CD14-positive monocyte (primary cell): Measurements from ENCODE around the gene TBC1D22A. TPM values are rescaled to one million over a fixed set of nuclear protein-coding genes. Genes with fewer than 3 reads are reported as not detected.

Experiments
- DNase-seq, 3 donors: peaks; one replicate each; pipeline ENCODE4 v3.0.0-alpha.2; 2011 to 2022
- H2AFZ ChIP-seq: 2 replicates; pipeline ENCODE4 v1.6.0; 2012; ENCODE audit warnings: mild to moderate bottlenecking, low read depth, low read length, inconsistent platforms; ENCODE audit not compliant: insufficient read depth, poor library complexity, severe bottlenecking
- H3K27ac ChIP-seq, 2 donors: 1 replicate in 1 of 2; 2 replicates in 1 of 2; pipeline ENCODE4 v1.5.1; 2012 to 2013; ENCODE audit warnings: low read length in 2 of 2, control low read depth in 1 of 2, inconsistent platforms in 1 of 2, low read depth in 1 of 2, mild to moderate bottlenecking in 1 of 2
- H3K27me3 ChIP-seq, 2 donors: one replicate each; pipeline versions ENCODE4 v1.6.0 to v1.6.1; 2011 to 2013; ENCODE audit warnings: low read length in 2 of 2; ENCODE audit not compliant: control insufficient read depth in 2 of 2, insufficient read depth in 2 of 2
- H3K36me3 ChIP-seq, 2 donors: replicated peaks in 1 of 2; 1 replicate in 1 of 2; 2 replicates in 1 of 2; pipeline versions ENCODE4 v1.5.1 to v1.6.1; 2012 to 2013; ENCODE audit warnings: low read length in 2 of 2, control low read depth in 1 of 2, inconsistent platforms in 1 of 2, mild to moderate bottlenecking in 1 of 2; ENCODE audit not compliant: insufficient read depth in 2 of 2, control insufficient read depth in 1 of 2
- H3K4me1 ChIP-seq, 2 donors: 1 replicate in 1 of 2; 2 replicates in 1 of 2; pipeline versions ENCODE4 v1.5.1 to v1.6.1; 2012 to 2013; ENCODE audit warnings: low read length in 2 of 2, control low read depth in 1 of 2, inconsistent platforms in 1 of 2, mild to moderate bottlenecking in 1 of 2, moderate library complexity in 1 of 2; ENCODE audit not compliant: insufficient read depth in 2 of 2, control insufficient read depth in 1 of 2
- H3K4me2 ChIP-seq: replicated peaks from 2 replicates; pipeline ENCODE3; 2012; ENCODE audit warnings: low read length, moderate library complexity, mild to moderate bottlenecking; ENCODE audit not compliant: poor library complexity, severe bottlenecking; ENCODE audit errors: extremely low read depth
- H3K4me3 ChIP-seq, 3 experiments: fragments of 200-600 bp in 1 of 3; sonication (generic) in 1 of 3; replicated peaks in 1 of 3; 1 replicate in 2 of 3; 2 replicates in 1 of 3; pipeline ENCODE4 v1.5.1; 2011 to 2013; ENCODE audit warnings: low read length in 3 of 3, mild to moderate bottlenecking in 3 of 3, control low read depth in 2 of 3, low read depth in 2 of 3, inconsistent platforms in 1 of 3, moderate library complexity in 1 of 3
- H3K79me2 ChIP-seq: 2 replicates; pipeline ENCODE4 v1.6.0; 2012; ENCODE audit warnings: mild to moderate bottlenecking, control low read depth, inconsistent platforms, low read length, moderate library complexity; ENCODE audit not compliant: insufficient read depth
- H3K9ac ChIP-seq: 2 replicates; pipeline ENCODE4 v1.6.0; 2017; ENCODE audit warnings: low read length, mild to moderate bottlenecking; ENCODE audit not compliant: insufficient read depth, poor library complexity, severe bottlenecking
- H3K9me3 ChIP-seq, 2 donors: replicated peaks in 1 of 2; 1 replicate in 1 of 2; 2 replicates in 1 of 2; pipeline versions ENCODE4 v1.5.1 to v1.6.1; 2012 to 2013; ENCODE audit warnings: low read length in 2 of 2, control low read depth in 1 of 2; ENCODE audit not compliant: control insufficient read depth in 1 of 2, insufficient read depth in 1 of 2
- H4K20me1 ChIP-seq: 2 replicates; pipeline ENCODE4 v1.6.0; 2012; ENCODE audit warnings: mild to moderate bottlenecking, low read length, control low read depth, moderate library complexity; ENCODE audit not compliant: insufficient read depth
- H3K27ac Mint-ChIP-seq, 7 donors: one replicate each; pipeline ENCODE4 v1.8.0; 2020; ENCODE audit warnings: mild to moderate bottlenecking in 7 of 7, mixed read lengths in 7 of 7, moderate library complexity in 6 of 7, inconsistent platforms in 2 of 7
- H3K27me3 Mint-ChIP-seq, 3 donors: one replicate each; pipeline ENCODE4 v1.8.0; 2021 to 2022; ENCODE audit warnings: low read depth in 3 of 3, mild to moderate bottlenecking in 3 of 3, mixed read lengths in 3 of 3, moderate library complexity in 3 of 3, inconsistent platforms in 1 of 3
- H3K36me3 Mint-ChIP-seq, 2 donors: one replicate each; pipeline ENCODE4 v1.8.0; 2020; ENCODE audit warnings: mixed read lengths in 2 of 2, inconsistent platforms in 1 of 2, mild to moderate bottlenecking in 1 of 2
- H3K4me1 Mint-ChIP-seq: one replicate; pipeline ENCODE4 v1.8.0; 2020; ENCODE audit warnings: mild to moderate bottlenecking, mixed read lengths
- H3K4me3 Mint-ChIP-seq, 2 donors: one replicate each; pipeline ENCODE4 v1.8.0; 2020; ENCODE audit warnings: mild to moderate bottlenecking in 2 of 2, mixed read lengths in 2 of 2, moderate library complexity in 1 of 2
- H3K9me3 Mint-ChIP-seq, 7 donors: one replicate each; pipeline ENCODE4 v1.8.0; 2020 to 2022; ENCODE audit warnings: mixed read lengths in 7 of 7, mild to moderate bottlenecking in 6 of 7, moderate library complexity in 6 of 7, inconsistent platforms in 2 of 7
- CTCF ChIP-seq: fragments of 200-600 bp; IDR thresholded peaks from one replicate; pipeline ENCODE4 v1.8.0; 2022; ENCODE audit warnings: antibody characterized with exemption, mild to moderate bottlenecking
- WGBS: methylation state at CpG from one replicate; pipeline ENCODE4 v1.1.5; 2013; ENCODE audit warnings: missing lambda C conversion rate; ENCODE audit not compliant: insufficient coverage; 5-methylcytosine and 5-hydroxymethylcytosine counted together
- intact Hi-C, 2 donors: fragments of 100-400 bp; cut with micrococcal nuclease; formaldehyde crosslinking; loops; one replicate each; pipeline versions ENCODE4 v1.15.0 to v1.15.1; 2023
- polyA plus RNA-seq, 3 donors: library from polyadenylated mRNA; depleted of rRNA in 1 of 3; unstranded in 2 of 3; stranded (reverse) in 1 of 3; fragments of 300-500 nt in 2 of 3; fragments of >200 nt in 1 of 3; fragmentation: Illumina TruSeq in 2 of 3; gene quantifications; 1 replicate in 2 of 3; 2 replicates in 1 of 3; pipeline ENCODE4 v1.2.3, GENCODE V29; 2012 to 2021

Gene TBC1D22A
- polyA plus RNA-seq, 3 donors = 25.9 to 36.2 (median 29.5) TPM

DNA sequence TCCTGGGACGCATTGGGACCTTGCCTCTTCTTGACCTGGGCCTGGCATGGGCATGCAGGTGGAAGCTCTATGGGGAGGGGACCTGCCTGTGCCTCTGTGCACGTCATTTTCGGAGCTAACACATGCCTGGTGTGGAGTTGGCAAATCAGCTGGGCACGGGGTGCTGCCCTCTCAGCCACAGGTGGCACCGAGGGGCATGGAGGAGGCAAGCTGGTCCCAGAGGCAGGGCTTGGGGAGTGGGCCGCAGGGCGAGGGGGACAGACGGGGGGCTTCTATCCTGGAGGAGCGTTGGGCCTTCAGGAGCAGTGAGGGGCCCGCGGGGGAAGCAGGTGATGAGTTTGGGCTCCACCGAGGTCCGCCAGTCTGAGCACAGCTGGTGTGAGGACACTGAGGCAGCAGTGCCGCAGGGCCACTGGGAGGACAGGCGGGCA lies 362.0 kb downstream of the TBC1D22A start:
- DNase-seq = no peak
- Histone ChIP-seq H3K4me1 (no peaks in the 10 kb centered on the region), H3K27ac (no peak overlapping the region), H2AFZ (no peak overlapping the region), H3K9me3 (no peaks in the 10 kb centered on the region), H3K4me3 (no peak overlapping the region), H4K20me1 (peaks cover 3% of the 10 kb centered on the region), H3K4me2 (no peak overlapping the region), H3K36me3 (peaks cover 0 to 8% of the 10 kb centered on the region in 2 donors), H3K27me3 (no peaks in the 10 kb centered on the region), H3K9ac (no peak overlapping the region), H3K79me2 (no peaks in the 10 kb centered on the region)
- H3K4me3 Mint-ChIP-seq = no peak overlapping the region
- H3K27ac Mint-ChIP-seq = no peak overlapping the region
- WGBS = over 99% methylated on average over 15 of the region's 15 CpGs
- intact Hi-C loops = no loop called here
- H3K36me3 Mint-ChIP-seq = peaks cover 7 to 18% of the 10 kb centered on the region in 2 donors
- peaks cover 2% of the 10 kb centered on the region for H3K4me1 Mint-ChIP-seq
- H3K27me3 Mint-ChIP-seq = no peaks in the 10 kb centered on the region
- TF ChIP-seq CTCF = no peak
- no peaks in the 10 kb centered on the region for H3K9me3 Mint-ChIP-seq

GRCh38 chr22:47124961-47125360 lies 362.5 kb downstream of the TBC1D22A start:
- no peaks in the 10 kb centered on the region for H3K79me2 ChIP-seq
- 94% methylated on average over 9 of the region's 14 CpGs for WGBS
- no peak overlapping the region for H3K4me3 ChIP-seq
- H3K27me3 Mint-ChIP-seq = no peaks in the 10 kb centered on the region
- H3K9me3 Mint-ChIP-seq = no peaks in the 10 kb centered on the region
- H3K27ac ChIP-seq = no peak overlapping the region
- H3K36me3 Mint-ChIP-seq = peaks cover 7 to 18% of the 10 kb centered on the region in 2 donors
- H3K27ac Mint-ChIP-seq = no peak overlapping the region
- no peak overlapping the region for H2AFZ ChIP-seq
- DNase-seq = no peak
- H3K9me3 ChIP-seq = no peaks in the 10 kb centered on the region
- no peak for TF ChIP-seq CTCF
- intact Hi-C loops = no loop called here
- no peak overlapping the region for H3K9ac ChIP-seq
- peaks cover 0 to 8% of the 10 kb centered on the region in 2 donors for H3K36me3 ChIP-seq
- H3K4me1 Mint-ChIP-seq = peaks cover 5% of the 10 kb centered on the region
- H3K27me3 ChIP-seq = no peaks in the 10 kb centered on the region
- no peak overlapping the region for H3K4me2 ChIP-seq
- no peak overlapping the region for H3K4me3 Mint-ChIP-seq
- H3K4me1 ChIP-seq = no peaks in the 10 kb centered on the region
- H4K20me1 ChIP-seq = peaks cover 7% of the 10 kb centered on the region
